ENCODE data around the gene SC5D.

DNA sequence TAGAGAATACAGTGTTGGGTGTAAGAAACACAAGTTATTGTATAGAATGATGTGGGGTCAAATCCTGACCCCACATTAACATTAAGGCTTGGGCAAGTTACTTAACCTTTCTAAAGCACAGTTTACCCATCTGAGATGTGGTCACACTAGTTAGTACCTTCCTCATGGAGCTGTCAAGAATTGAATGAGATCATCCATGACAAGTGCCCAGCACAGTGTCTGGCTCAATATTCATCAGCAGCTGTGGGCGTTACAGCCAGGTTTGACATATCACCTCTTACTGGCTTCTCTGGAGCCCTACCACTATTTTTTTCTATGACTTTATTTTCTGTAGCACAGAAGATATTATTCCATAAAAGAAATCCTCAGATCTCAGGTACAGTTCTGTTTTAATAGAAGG is 57.2 kb downstream of the SC5D start:
- TF ChIP-seq, protein P1, sequence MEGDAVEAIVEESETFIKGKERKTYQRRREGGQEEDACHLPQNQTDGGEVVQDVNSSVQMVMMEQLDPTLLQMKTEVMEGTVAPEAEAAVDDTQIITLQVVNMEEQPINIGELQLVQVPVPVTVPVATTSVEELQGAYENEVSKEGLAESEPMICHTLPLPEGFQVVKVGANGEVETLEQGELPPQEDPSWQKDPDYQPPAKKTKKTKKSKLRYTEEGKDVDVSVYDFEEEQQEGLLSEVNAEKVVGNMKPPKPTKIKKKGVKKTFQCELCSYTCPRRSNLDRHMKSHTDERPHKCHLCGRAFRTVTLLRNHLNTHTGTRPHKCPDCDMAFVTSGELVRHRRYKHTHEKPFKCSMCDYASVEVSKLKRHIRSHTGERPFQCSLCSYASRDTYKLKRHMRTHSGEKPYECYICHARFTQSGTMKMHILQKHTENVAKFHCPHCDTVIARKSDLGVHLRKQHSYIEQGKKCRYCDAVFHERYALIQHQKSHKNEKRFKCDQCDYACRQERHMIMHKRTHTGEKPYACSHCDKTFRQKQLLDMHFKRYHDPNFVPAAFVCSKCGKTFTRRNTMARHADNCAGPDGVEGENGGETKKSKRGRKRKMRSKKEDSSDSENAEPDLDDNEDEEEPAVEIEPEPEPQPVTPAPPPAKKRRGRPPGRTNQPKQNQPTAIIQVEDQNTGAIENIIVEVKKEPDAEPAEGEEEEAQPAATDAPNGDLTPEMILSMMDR (tag by site-specific recombination; IDR thresholded peaks at IDR 0.05), result no peak
- TF ChIP-seq ZNF626 (tag by site-specific recombination; IDR thresholded peaks at IDR 0.05), result no peak
